Measurements from ENCODE around the gene CPN2. TPM values are rescaled to one million over a fixed set of nuclear protein-coding genes. Genes with fewer than 3 reads are reported as not detected.

The CPN2 gene
- polyA plus RNA-seq, 1 donor from 2014 or later = not detected

DNA sequence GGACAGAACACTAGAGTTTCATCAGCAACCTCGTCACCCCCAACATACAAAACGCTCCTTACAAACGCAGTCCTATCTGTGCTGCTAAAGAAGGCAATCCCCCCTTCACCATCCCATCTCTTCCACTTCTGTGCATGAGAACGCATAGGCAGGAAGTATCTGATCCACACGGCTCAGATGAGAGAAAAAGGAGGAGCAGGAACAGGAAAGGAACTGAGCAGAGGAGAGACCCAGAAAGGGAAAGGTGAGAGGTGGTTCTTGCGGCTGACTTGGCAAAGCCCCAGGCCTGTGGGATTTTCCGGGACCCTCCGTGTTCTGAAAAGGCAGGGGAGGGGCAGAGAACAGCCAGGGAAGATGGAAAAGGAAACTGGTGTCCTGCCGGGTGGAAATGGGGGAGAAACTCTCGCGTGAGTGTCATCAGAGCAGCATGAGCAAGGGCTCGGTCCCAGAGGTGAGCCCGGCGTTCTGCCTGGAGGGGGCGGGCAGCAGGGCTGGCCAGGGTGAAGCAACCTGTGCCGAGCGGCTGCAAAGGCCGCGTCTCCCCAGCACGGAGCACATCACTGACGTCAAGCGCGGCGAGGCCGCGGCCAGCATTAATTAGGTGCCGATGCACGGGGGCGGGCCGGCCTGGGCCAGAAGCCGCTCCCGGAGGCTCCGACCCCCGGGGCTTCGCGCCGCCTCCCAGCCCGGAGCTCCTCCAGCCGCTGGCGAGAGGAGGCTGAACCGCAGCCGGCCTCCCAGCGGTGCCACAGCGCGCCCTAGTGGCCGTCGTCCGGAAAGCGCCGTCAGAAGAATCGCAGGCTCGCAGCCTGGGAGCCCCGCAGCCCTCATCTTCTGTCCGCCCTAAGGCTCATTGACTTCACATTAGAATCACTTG lies 35.8 kb downstream of the CPN2 start:
- H3K9ac ChIP-seq (ENCODE audit: low read length) = peak overlapping the region; percentile 59

DNA sequence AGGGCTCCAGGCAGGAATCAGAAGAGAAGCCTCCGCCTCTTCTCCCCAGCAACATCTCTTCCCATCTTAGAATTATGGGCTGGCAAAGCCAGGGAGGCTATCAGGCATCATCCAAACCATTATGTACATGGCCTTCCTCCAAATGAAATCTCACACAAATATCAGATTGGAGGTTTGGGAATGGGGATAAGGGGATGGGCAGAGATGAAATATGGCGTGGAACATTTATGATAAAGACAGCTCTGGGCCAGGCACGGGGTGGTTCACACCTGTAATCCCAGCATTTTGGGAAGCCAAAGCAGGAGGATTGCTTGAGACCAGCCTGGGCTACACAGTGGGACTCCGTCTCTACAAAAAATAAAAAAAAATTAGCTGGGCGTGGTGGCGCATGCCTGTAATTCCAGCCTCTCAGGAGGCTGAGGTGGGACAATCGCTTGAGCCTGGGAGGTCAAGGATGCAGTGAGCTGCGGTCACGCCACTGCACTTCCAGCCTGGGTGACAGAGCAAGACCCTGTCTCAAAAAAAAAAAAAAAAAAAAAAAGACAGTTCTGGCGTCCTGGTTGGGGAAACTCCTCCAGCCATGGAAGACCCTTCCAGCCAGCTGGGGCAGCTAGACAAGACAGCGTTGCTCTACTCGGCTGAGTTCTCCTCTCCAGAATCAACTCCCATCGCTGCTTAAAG lies 36.6 kb downstream of the CPN2 start:
- Histone ChIP-seq H3K9ac (ENCODE audit: low read length) (no peak overlapping the region), H3F3A (ENCODE audit: insufficient read depth, low read length, poor library complexity, severe bottlenecking) (no peaks in the 10 kb centered on the region), H3K4me3 (ENCODE audit: low read length) (no peak overlapping the region), H3K9me3 (ENCODE audit: low read length) (peaks cover 5% of the 10 kb centered on the region), H4K20me1 (ENCODE audit: insufficient read depth) (no peaks in the 10 kb centered on the region), H3K27ac (ENCODE audit: low read length) (no peak overlapping the region), H3K27me3 (ENCODE audit: insufficient read depth, low read depth, low read length) (peaks cover 9% of the 10 kb centered on the region), H3K4me2 (ENCODE audit: low read length) (no peak overlapping the region), H3K79me2 (replicated peaks; ENCODE audit: insufficient read depth, low read length) (no peaks in the 10 kb centered on the region), H3K9me2 (ENCODE audit: insufficient read depth, low read length) (no peaks in the 10 kb centered on the region), H2AFZ (ENCODE audit: low read depth, low read length) (no peak overlapping the region), H3K36me3 (ENCODE audit: insufficient read depth, low read length) (no peaks in the 10 kb centered on the region)
- TF ChIP-seq RAD21 (conservative IDR thresholded peaks at IDR 0.05) = no peak
- TF ChIP-seq, protein P1, sequence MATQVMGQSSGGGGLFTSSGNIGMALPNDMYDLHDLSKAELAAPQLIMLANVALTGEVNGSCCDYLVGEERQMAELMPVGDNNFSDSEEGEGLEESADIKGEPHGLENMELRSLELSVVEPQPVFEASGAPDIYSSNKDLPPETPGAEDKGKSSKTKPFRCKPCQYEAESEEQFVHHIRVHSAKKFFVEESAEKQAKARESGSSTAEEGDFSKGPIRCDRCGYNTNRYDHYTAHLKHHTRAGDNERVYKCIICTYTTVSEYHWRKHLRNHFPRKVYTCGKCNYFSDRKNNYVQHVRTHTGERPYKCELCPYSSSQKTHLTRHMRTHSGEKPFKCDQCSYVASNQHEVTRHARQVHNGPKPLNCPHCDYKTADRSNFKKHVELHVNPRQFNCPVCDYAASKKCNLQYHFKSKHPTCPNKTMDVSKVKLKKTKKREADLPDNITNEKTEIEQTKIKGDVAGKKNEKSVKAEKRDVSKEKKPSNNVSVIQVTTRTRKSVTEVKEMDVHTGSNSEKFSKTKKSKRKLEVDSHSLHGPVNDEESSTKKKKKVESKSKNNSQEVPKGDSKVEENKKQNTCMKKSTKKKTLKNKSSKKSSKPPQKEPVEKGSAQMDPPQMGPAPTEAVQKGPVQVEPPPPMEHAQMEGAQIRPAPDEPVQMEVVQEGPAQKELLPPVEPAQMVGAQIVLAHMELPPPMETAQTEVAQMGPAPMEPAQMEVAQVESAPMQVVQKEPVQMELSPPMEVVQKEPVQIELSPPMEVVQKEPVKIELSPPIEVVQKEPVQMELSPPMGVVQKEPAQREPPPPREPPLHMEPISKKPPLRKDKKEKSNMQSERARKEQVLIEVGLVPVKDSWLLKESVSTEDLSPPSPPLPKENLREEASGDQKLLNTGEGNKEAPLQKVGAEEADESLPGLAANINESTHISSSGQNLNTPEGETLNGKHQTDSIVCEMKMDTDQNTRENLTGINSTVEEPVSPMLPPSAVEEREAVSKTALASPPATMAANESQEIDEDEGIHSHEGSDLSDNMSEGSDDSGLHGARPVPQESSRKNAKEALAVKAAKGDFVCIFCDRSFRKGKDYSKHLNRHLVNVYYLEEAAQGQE (IDR thresholded peaks at IDR 0.05; ENCODE audit: borderline replicate concordance) = no peak
- no peak for TF ChIP-seq MXI1 (conservative IDR thresholded peaks at IDR 0.05; ENCODE audit: poor library complexity, severe bottlenecking)
- TF ChIP-seq EP300 (conservative IDR thresholded peaks at IDR 0.05; ENCODE audit: poor library complexity, severe bottlenecking) = no peak
- TF ChIP-seq, protein P2, sequence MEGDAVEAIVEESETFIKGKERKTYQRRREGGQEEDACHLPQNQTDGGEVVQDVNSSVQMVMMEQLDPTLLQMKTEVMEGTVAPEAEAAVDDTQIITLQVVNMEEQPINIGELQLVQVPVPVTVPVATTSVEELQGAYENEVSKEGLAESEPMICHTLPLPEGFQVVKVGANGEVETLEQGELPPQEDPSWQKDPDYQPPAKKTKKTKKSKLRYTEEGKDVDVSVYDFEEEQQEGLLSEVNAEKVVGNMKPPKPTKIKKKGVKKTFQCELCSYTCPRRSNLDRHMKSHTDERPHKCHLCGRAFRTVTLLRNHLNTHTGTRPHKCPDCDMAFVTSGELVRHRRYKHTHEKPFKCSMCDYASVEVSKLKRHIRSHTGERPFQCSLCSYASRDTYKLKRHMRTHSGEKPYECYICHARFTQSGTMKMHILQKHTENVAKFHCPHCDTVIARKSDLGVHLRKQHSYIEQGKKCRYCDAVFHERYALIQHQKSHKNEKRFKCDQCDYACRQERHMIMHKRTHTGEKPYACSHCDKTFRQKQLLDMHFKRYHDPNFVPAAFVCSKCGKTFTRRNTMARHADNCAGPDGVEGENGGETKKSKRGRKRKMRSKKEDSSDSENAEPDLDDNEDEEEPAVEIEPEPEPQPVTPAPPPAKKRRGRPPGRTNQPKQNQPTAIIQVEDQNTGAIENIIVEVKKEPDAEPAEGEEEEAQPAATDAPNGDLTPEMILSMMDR (IDR thresholded peaks at IDR 0.05; ENCODE audit: poor library complexity, severe bottlenecking) = no peak
- TF ChIP-seq POLR2AphosphoS5 (IDR thresholded peaks at IDR 0.05) = no peak
- no peak for TF ChIP-seq TAF1 (IDR thresholded peaks at IDR 0.05; ENCODE audit: low read depth)
- TF ChIP-seq SMC3 (conservative IDR thresholded peaks at IDR 0.05; ENCODE audit: poor library complexity) = no peak

More for the DNA sequence above, 35.8 kb downstream of the CPN2 start:
- no peaks in the 10 kb centered on the region for H4K20me1 ChIP-seq (ENCODE audit: insufficient read depth)
- peaks cover 9% of the 10 kb centered on the region for H3K27me3 ChIP-seq (ENCODE audit: insufficient read depth, low read depth, low read length)
- TF ChIP-seq EP300 (conservative IDR thresholded peaks at IDR 0.05; ENCODE audit: poor library complexity, severe bottlenecking) = peak; percentile 30
- TF ChIP-seq, protein P1 (IDR thresholded peaks at IDR 0.05; ENCODE audit: borderline replicate concordance) = no peak
- peak; percentile 99 for TF ChIP-seq RAD21 (conservative IDR thresholded peaks at IDR 0.05)
- TF ChIP-seq SMC3 (conservative IDR thresholded peaks at IDR 0.05; ENCODE audit: poor library complexity) = peak; percentile 98
- no peak for TF ChIP-seq MXI1 (conservative IDR thresholded peaks at IDR 0.05; ENCODE audit: poor library complexity, severe bottlenecking)
- TF ChIP-seq, protein P2 (IDR thresholded peaks at IDR 0.05; ENCODE audit: poor library complexity, severe bottlenecking) = peak; percentile 98
- no peaks in the 10 kb centered on the region for H3K79me2 ChIP-seq (replicated peaks; ENCODE audit: insufficient read depth, low read length)
- H3K9me3 ChIP-seq (ENCODE audit: low read length) = peaks cover 5% of the 10 kb centered on the region
- peak overlapping the region; percentile 75 for H3K4me3 ChIP-seq (ENCODE audit: low read length)
- no peaks in the 10 kb centered on the region for H3K9me2 ChIP-seq (ENCODE audit: insufficient read depth, low read length)
- H3F3A ChIP-seq (ENCODE audit: insufficient read depth, low read length, poor library complexity, severe bottlenecking) = no peaks in the 10 kb centered on the region
- H3K4me2 ChIP-seq (ENCODE audit: low read length) = peak overlapping the region; percentile 37
- H3K36me3 ChIP-seq (ENCODE audit: insufficient read depth, low read length) = no peaks in the 10 kb centered on the region
- peak overlapping the region; percentile 25 for H2AFZ ChIP-seq (ENCODE audit: low read depth, low read length)
- no peak overlapping the region for H3K27ac ChIP-seq (ENCODE audit: low read length)
